Measurements from ENCODE around the gene HOMER2. TPM values are rescaled to one million over a fixed set of nuclear protein-coding genes. Genes with fewer than 3 reads are reported as not detected.

The HOMER2 gene
- total RNA-seq, 4 donors from 2014 or later, result 30.9 to 59.0 (median 39.4) TPM

- H3K4me1 ChIP-seq, result peaks cover 0 to 3% (median 3%) of the 10 kb centered on the region in 3 donors
- H3K9me3 ChIP-seq, result no peaks in the 10 kb centered on the region
- intact Hi-C loops (cut with DNase I), result no loop called here
- no peak for DNase-seq
- H3K27ac ChIP-seq, result no peak overlapping the region
- H3K27me3 ChIP-seq, result no peaks in the 10 kb centered on the region
- no peak for TF ChIP-seq CTCF (IDR thresholded peaks at IDR 0.05)
- TF ChIP-seq POLR2A (IDR thresholded peaks at IDR 0.05), result no peak
- no peak overlapping the region for H3K4me3 ChIP-seq
- WGBS, 2 donors, result 77 to 81% methylated on average over 2 of the region's 2 CpGs
- peaks cover 0 to 23% (median 0%) of the 10 kb centered on the region in 3 donors for H3K36me3 ChIP-seq
Observed at GRCh38 chr15:82995076-82995475, 42.6 kb upstream of the HOMER2 start.

- no peak overlapping the region for H3K27ac ChIP-seq
- peaks cover 0 to 40% (median 0%) of the 10 kb centered on the region in 3 donors for H3K36me3 ChIP-seq
- TF ChIP-seq POLR2A (IDR thresholded peaks at IDR 0.05), result no peak
- TF ChIP-seq CTCF (IDR thresholded peaks at IDR 0.05), result no peak
- WGBS, 2 donors, result 58 to 70% methylated on average over 4 of the region's 4 CpGs
- intact Hi-C loops (cut with DNase I), result no loop called here
- no peak for DNase-seq
- H3K4me3 ChIP-seq, result no peak overlapping the region
- H3K4me1 ChIP-seq, result no peaks in the 10 kb centered on the region
- no peaks in the 10 kb centered on the region for H3K9me3 ChIP-seq
- H3K27me3 ChIP-seq, result no peaks in the 10 kb centered on the region
Observed at GRCh38 chr15:82993144-82993543, 40.6 kb upstream of the HOMER2 start.

GRCh38 chr15:82992436-82992998 lies 40.0 kb upstream of the HOMER2 start:
- no peaks in the 10 kb centered on the region for H3K27me3 ChIP-seq
- peaks cover 0 to 3% (median 0%) of the 10 kb centered on the region in 3 donors for H3K4me1 ChIP-seq
- no peak overlapping the region for H3K27ac ChIP-seq
- WGBS, 2 donors, result 79 to 97% methylated on average over 3 of the region's 3 CpGs
- peaks cover 0 to 46% (median 0%) of the 10 kb centered on the region in 3 donors for H3K36me3 ChIP-seq
- DNase-seq, result no peak
- intact Hi-C loops (cut with DNase I), result no loop called here
- no peaks in the 10 kb centered on the region for H3K9me3 ChIP-seq
- H3K4me3 ChIP-seq, result no peak overlapping the region
- TF ChIP-seq POLR2A (IDR thresholded peaks at IDR 0.05) (no peak), CTCF (IDR thresholded peaks at IDR 0.05) (no peak)

GRCh38 chr15:82986442-82986780 lies 33.9 kb upstream of the HOMER2 start:
- Histone ChIP-seq H3K36me3 (peaks cover 0 to 35% (median 0%) of the 10 kb centered on the region in 3 donors), H3K9me3 (no peaks in the 10 kb centered on the region), H3K4me3 (peak overlapping the region; percentile 76 to 92 (median 82)), H3K27me3 (no peaks in the 10 kb centered on the region), H3K27ac (peak overlapping the region; percentile 82 to 85 (median 83)), H3K4me1 (peaks cover 0 to 22% (median 14%) of the 10 kb centered on the region in 3 donors)
- no peak for DNase-seq
- intact Hi-C loops (cut with DNase I), result no loop called here
- TF ChIP-seq POLR2A (IDR thresholded peaks at IDR 0.05), result no peak
- TF ChIP-seq CTCF (IDR thresholded peaks at IDR 0.05), result no peak
- WGBS, 2 donors, result 0% methylated on average over 4 of the region's 12 CpGs

GRCh38 chr15:82985688-82986441 lies 33.3 kb upstream of the HOMER2 start, which contains the start of gene RAMAC:
Gene RAMAC (plus strand): TSS chr15:82986210. CDS start chr15:82989019, 2,809 bp downstream.
- Histone ChIP-seq H3K4me1 (peaks cover 0 to 22% (median 14%) of the 10 kb centered on the region in 3 donors), H3K27ac (peak within 1 kb of the TSS; percentile 82 to 85 (median 83)), H3K9me3 (no peaks in the 10 kb centered on the region), H3K36me3 (peaks cover 0 to 29% (median 0%) of the 10 kb centered on the region in 3 donors), H3K27me3 (no peaks in the 10 kb centered on the region), H3K4me3 (peak within 1 kb of the TSS; percentile 76 to 92 (median 82))
- peak; percentile 66 for DNase-seq
- WGBS, 2 donors, result 1 to 2% methylated on average over 27 to 29 of the region's 45 CpGs
- intact Hi-C loops (cut with DNase I), result no loop called here
- peak in 1 of 6 experiments; percentile 5 for TF ChIP-seq CTCF (IDR thresholded peaks at IDR 0.05)
- peak in 2 of 4 donors; percentile 21 to 53 for TF ChIP-seq POLR2A (IDR thresholded peaks at IDR 0.05)

Data from esophagus squamous epithelium (tissue), 5 donors.